ENCODE measurements around the gene PCDHA1. TPM values are rescaled to one million over a fixed set of nuclear protein-coding genes. Genes with fewer than 3 reads are reported as not detected.

Gene PCDHA1
- total RNA-seq, 1 donor from 2014 or later: not detected

GRCh38 chr5:140965905-140966292 is 180.0 kb downstream of the PCDHA1 start:
- TF ChIP-seq CTCF (conservative IDR thresholded peaks at IDR 0.05; ENCODE audit: low read depth, low read length): no peak
- no peak for DNase-seq (ENCODE audit: low read depth)
- H3K4me3 ChIP-seq (ENCODE audit: low read depth, low read length): peak overlapping the region; percentile 67

- H3K4me3 ChIP-seq (ENCODE audit: low read depth, low read length): peak within 1 kb of the TSS; percentile 67
- TF ChIP-seq CTCF (conservative IDR thresholded peaks at IDR 0.05; ENCODE audit: low read depth, low read length): no peak
- no peak for DNase-seq (ENCODE audit: low read depth)
These were observed 180.6 kb downstream of the PCDHA1 start, which contains the start of gene PCDHAC2 for GRCh38 chr5:140966293-140967225. TSS of gene PCDHAC2 (plus strand) at chr5:140966476. CDS start at chr5:140966767, 291 bp downstream.

- no peak for TF ChIP-seq CTCF (conservative IDR thresholded peaks at IDR 0.05; ENCODE audit: low read depth, low read length)
- peak overlapping the region; percentile 67 for H3K4me3 ChIP-seq (ENCODE audit: low read depth, low read length)
- DNase-seq (ENCODE audit: low read depth): no peak
These were observed 181.4 kb downstream of the PCDHA1 start for GRCh38 chr5:140967226-140967893.

- TF ChIP-seq CTCF (conservative IDR thresholded peaks at IDR 0.05; ENCODE audit: low read depth, low read length): no peak
- no peak overlapping the region for H3K4me3 ChIP-seq (ENCODE audit: low read depth, low read length)
- DNase-seq (ENCODE audit: low read depth): no peak
These were observed 183.9 kb downstream of the PCDHA1 start for GRCh38 chr5:140969880-140970279.

- DNase-seq (ENCODE audit: low read depth): no peak
- no peak overlapping the region for H3K4me3 ChIP-seq (ENCODE audit: low read depth, low read length)
- TF ChIP-seq CTCF (conservative IDR thresholded peaks at IDR 0.05; ENCODE audit: low read depth, low read length): no peak
These were observed 187.6 kb downstream of the PCDHA1 start for GRCh38 chr5:140973550-140973949.

GRCh38 chr5:140977003-140977402 is 191.1 kb downstream of the PCDHA1 start:
- no peak for TF ChIP-seq CTCF (conservative IDR thresholded peaks at IDR 0.05; ENCODE audit: low read depth, low read length)
- no peak for DNase-seq (ENCODE audit: low read depth)
- H3K4me3 ChIP-seq (ENCODE audit: low read depth, low read length): no peak overlapping the region
